Suprapubic skin (tissue), 3 donors: ENCODE measurements around the gene ZCCHC2.

ENCODE experiments used
- CTCF ChIP-seq, 2 donors: fragments of 200-600 bp in 1 of 2; fragments of 450-650 bp in 1 of 2; sonication (generic) in 1 of 2; IDR thresholded peaks; one replicate each; pipeline ENCODE4 v1.5.1; 2016 to 2019; ENCODE audit warnings: antibody characterized with exemption in 2 of 2, mild to moderate bottlenecking in 1 of 2, moderate library complexity in 1 of 2
- POLR2A ChIP-seq, 2 donors: fragments of 450-650 bp; IDR thresholded peaks; one replicate each; pipeline ENCODE4 v1.6.1; 2017; ENCODE audit warnings: antibody characterized with exemption in 2 of 2, mild to moderate bottlenecking in 2 of 2, moderate library complexity in 2 of 2

- TF ChIP-seq POLR2A (IDR thresholded peaks at IDR 0.05) = no peak
- TF ChIP-seq CTCF (IDR thresholded peaks at IDR 0.05) = no peak
Observed at GRCh38 chr18:62525608-62526007, 2.8 kb downstream of the ZCCHC2 start.
